ENCODE measurements around the gene UBE2D2. TPM values are rescaled to one million over a fixed set of nuclear protein-coding genes. Genes with fewer than 3 reads are reported as not detected.
"Not testable (repeated sequence)": the region's sequence is repeated elsewhere in the genome, so short reads cannot be mapped to it uniquely, and the experiment has no call there.

UBE2D2 gene
- total RNA-seq, 1 experiment from 2014 or later = 222 TPM

DNA sequence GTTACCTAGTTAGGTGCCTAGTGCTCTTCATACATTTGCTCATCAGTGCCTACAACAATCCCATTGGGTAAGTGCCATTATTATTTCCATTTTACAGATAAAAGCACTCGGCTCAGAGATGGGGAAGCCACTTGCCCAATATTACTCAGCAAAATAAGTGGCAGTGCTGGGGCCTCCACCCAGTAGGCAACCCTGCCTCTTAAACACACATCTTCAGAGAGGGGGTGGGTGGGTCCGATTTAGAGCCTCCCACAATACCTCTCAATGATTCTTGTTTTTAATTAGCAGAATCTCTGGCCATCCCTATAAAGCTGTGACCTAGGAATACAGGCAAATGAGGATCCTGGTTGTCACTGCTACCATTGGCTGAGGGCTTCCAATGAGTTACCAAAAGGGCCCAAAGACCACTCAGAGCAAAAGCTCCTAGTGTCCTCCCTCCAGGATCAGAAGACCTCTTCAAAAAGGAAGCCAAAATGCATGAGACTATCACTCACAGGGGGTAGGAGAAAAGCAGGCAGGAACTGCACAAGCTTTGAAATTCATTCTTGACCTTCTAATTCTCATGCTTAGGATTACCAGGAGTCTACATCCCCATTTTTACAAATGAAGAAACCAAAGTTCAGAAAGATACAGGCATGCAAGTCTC is 36.1 kb upstream of the UBE2D2 start:
- no peak for DNase-seq (ENCODE audit: low read depth, low spot score)
- ChIA-PET POLR2A (no interaction called here), CTCF (no interaction called here)
- intact Hi-C loops (cut with micrococcal nuclease; ENCODE audit: unreplicated experiment) = no loop called here
- in situ Hi-C loops (cut with HindIII; ENCODE audit: low pct_unique_long_range_greater_than_20kb, low sequenced_read_pairs) = loop anchor here (25.0 kb wide), 1 partner anchor 113 kb away; the partner anchor contains the start of gene SPATA24
- no peak overlapping the region for H3K4me3 ChIP-seq (ENCODE audit: low read depth in 2 of 2, low read length in 2 of 2)
- TF ChIP-seq, protein P1, sequence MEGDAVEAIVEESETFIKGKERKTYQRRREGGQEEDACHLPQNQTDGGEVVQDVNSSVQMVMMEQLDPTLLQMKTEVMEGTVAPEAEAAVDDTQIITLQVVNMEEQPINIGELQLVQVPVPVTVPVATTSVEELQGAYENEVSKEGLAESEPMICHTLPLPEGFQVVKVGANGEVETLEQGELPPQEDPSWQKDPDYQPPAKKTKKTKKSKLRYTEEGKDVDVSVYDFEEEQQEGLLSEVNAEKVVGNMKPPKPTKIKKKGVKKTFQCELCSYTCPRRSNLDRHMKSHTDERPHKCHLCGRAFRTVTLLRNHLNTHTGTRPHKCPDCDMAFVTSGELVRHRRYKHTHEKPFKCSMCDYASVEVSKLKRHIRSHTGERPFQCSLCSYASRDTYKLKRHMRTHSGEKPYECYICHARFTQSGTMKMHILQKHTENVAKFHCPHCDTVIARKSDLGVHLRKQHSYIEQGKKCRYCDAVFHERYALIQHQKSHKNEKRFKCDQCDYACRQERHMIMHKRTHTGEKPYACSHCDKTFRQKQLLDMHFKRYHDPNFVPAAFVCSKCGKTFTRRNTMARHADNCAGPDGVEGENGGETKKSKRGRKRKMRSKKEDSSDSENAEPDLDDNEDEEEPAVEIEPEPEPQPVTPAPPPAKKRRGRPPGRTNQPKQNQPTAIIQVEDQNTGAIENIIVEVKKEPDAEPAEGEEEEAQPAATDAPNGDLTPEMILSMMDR (IDR thresholded peaks at IDR 0.05) = no peak
- TF ChIP-seq SIN3A (IDR thresholded peaks at IDR 0.05; ENCODE audit: borderline replicate concordance, insufficient read depth, low read depth, low read length) (no peak), TCF7L2 (IDR thresholded peaks at IDR 0.05; ENCODE audit: low read depth, low read length) (no peak), POLR2AphosphoS5 (IDR thresholded peaks at IDR 0.05; ENCODE audit: low read depth, low read length) (no peak)
- TF ChIP-seq, protein P2, sequence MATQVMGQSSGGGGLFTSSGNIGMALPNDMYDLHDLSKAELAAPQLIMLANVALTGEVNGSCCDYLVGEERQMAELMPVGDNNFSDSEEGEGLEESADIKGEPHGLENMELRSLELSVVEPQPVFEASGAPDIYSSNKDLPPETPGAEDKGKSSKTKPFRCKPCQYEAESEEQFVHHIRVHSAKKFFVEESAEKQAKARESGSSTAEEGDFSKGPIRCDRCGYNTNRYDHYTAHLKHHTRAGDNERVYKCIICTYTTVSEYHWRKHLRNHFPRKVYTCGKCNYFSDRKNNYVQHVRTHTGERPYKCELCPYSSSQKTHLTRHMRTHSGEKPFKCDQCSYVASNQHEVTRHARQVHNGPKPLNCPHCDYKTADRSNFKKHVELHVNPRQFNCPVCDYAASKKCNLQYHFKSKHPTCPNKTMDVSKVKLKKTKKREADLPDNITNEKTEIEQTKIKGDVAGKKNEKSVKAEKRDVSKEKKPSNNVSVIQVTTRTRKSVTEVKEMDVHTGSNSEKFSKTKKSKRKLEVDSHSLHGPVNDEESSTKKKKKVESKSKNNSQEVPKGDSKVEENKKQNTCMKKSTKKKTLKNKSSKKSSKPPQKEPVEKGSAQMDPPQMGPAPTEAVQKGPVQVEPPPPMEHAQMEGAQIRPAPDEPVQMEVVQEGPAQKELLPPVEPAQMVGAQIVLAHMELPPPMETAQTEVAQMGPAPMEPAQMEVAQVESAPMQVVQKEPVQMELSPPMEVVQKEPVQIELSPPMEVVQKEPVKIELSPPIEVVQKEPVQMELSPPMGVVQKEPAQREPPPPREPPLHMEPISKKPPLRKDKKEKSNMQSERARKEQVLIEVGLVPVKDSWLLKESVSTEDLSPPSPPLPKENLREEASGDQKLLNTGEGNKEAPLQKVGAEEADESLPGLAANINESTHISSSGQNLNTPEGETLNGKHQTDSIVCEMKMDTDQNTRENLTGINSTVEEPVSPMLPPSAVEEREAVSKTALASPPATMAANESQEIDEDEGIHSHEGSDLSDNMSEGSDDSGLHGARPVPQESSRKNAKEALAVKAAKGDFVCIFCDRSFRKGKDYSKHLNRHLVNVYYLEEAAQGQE (IDR thresholded peaks at IDR 0.05; ENCODE audit: insufficient read depth in 1 of 2, low read depth in 2 of 2, low read length in 1 of 2) = no peak
- BruUV-seq (replicated peaks) = no TSS peak
- no peaks in the 10 kb centered on the region for H3K27me3 ChIP-seq (ENCODE audit: control insufficient read depth, insufficient read depth, low read length)
- no peaks in the 10 kb centered on the region for H3K36me3 ChIP-seq (ENCODE audit: control insufficient read depth, insufficient read depth, low read length)
- H3K9me3 ChIP-seq (ENCODE audit: control insufficient read depth, insufficient read depth, low read depth, low read length) = no peaks in the 10 kb centered on the region
- no peaks in the 10 kb centered on the region for H3K4me1 ChIP-seq (ENCODE audit: control insufficient read depth, insufficient read depth, low read length)
- no peak overlapping the region for H3K27ac ChIP-seq (ENCODE audit: low read length)
- ATAC-seq = no peak; the same call in 1 of the 2 replicates

DNA sequence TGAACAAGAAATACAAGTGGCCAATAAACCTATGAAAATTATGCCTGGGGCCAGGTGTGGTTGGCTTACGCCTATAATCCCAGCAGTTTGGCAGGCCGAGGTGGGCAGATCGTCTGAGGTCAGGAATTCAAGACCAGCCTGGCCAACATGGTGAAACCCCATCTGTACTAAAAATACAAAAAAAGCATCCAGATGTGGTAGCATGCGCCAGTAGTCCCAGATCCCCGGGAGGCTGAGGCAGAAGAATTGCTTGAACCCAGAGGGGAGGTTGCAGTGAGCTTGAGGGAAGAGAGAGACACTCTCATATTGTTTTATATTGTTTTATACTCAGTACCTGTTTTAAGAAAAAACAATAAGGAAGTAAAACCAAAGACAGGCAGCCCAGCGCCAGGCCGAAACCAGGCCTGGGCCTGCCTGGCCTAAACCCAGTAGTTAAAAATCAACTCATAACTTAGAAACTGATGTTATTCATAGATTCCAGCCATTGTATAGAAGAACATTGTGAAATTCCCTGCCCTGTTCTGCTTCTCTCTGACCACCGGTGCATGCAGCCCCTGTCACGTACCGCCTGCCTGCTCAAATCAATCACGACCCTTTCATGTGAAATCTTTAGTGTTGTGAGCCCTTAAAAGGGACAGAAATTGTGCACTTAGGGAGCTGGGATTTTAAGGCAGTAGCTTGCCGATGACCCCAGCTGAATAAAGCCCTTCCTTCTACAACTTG is 35.4 kb upstream of the UBE2D2 start:
- H3K4me3 ChIP-seq (ENCODE audit: low read depth in 2 of 2, low read length in 2 of 2); H3K27me3 ChIP-seq (ENCODE audit: control insufficient read depth, insufficient read depth, low read length); in situ Hi-C loops (cut with HindIII; ENCODE audit: low pct_unique_long_range_greater_than_20kb, low sequenced_read_pairs); H3K36me3 ChIP-seq (ENCODE audit: control insufficient read depth, insufficient read depth, low read length); DNase-seq (ENCODE audit: low read depth, low spot score); H3K27ac ChIP-seq (ENCODE audit: low read length); POLR2A ChIA-PET; intact Hi-C loops (cut with micrococcal nuclease; ENCODE audit: unreplicated experiment); H3K9me3 ChIP-seq (ENCODE audit: control insufficient read depth, insufficient read depth, low read depth, low read length); BruUV-seq (replicated peaks); CTCF ChIA-PET; ATAC-seq; H3K4me1 ChIP-seq (ENCODE audit: control insufficient read depth, insufficient read depth, low read length): not testable (repeated sequence)

DNA sequence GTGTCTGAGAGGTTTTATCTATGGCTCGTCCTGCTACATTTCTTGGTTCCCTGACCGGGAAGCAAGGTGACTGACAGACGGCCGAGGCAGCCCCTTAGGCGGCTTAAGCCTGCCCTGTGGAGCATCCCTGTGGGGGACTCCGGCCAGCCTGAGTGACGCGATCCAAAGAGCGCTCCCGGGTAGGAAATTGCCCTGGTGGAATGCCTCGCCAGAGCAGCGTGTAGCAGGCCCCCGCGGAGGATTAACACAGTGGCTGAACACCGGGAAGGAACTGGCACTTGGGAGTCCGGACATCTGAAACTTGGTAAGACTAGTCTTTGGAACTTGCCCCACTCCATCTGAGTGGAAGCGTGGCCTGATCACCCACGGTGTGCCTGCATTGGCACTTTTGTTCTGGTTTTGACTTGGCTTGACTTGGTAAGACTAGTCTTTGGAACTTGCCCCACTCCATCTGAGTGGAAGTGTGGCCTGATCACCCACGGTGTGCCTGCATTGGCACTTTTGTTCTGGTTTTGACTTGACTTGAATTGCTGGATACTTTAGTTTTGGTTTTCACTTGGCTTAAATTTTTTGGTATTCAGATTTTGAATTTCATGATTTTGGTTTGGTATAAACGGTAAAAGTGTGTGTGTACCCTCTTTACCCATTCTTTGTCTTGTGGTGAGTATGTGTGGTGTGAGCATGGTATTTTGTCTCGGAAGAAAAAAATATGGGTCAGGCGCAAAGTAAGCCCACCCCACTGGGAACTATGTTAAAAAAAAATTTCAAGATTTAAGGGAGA is 34.6 kb upstream of the UBE2D2 start:
- H3K36me3 ChIP-seq (ENCODE audit: control insufficient read depth, insufficient read depth, low read length); in situ Hi-C loops (cut with HindIII; ENCODE audit: low pct_unique_long_range_greater_than_20kb, low sequenced_read_pairs); CTCF ChIA-PET; H3K9me3 ChIP-seq (ENCODE audit: control insufficient read depth, insufficient read depth, low read depth, low read length); H3K4me1 ChIP-seq (ENCODE audit: control insufficient read depth, insufficient read depth, low read length); ATAC-seq; intact Hi-C loops (cut with micrococcal nuclease; ENCODE audit: unreplicated experiment); H3K4me3 ChIP-seq (ENCODE audit: low read depth in 2 of 2, low read length in 2 of 2); H3K27ac ChIP-seq (ENCODE audit: low read length); BruUV-seq (replicated peaks); POLR2A ChIA-PET; H3K27me3 ChIP-seq (ENCODE audit: control insufficient read depth, insufficient read depth, low read length); DNase-seq (ENCODE audit: low read depth, low spot score): not testable (repeated sequence)

DNA sequence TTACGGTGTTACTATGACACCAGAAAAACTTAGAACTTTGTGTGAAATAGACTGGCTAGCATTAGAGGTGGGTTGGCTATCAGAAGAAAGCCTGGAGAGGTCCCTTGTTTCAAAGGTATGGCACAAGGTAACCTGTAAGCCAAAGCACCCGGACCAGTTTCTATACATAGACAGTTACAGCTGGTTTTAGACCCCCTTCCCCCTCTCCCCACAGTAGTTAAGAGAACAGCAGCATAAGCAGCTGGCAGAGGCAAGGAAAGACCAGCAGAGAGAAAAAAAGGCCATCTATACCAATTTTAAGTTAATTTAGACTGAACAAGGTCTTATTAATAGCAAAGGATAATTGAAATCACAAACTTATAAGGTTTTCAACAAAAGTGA is 34.1 kb upstream of the UBE2D2 start:
- BruUV-seq (replicated peaks); CTCF ChIA-PET; H3K4me3 ChIP-seq (ENCODE audit: low read depth in 2 of 2, low read length in 2 of 2); H3K27me3 ChIP-seq (ENCODE audit: control insufficient read depth, insufficient read depth, low read length); POLR2A ChIA-PET; H3K27ac ChIP-seq (ENCODE audit: low read length); ATAC-seq; DNase-seq (ENCODE audit: low read depth, low spot score); intact Hi-C loops (cut with micrococcal nuclease; ENCODE audit: unreplicated experiment); in situ Hi-C loops (cut with HindIII; ENCODE audit: low pct_unique_long_range_greater_than_20kb, low sequenced_read_pairs); H3K9me3 ChIP-seq (ENCODE audit: control insufficient read depth, insufficient read depth, low read depth, low read length); H3K4me1 ChIP-seq (ENCODE audit: control insufficient read depth, insufficient read depth, low read length); H3K36me3 ChIP-seq (ENCODE audit: control insufficient read depth, insufficient read depth, low read length): not testable (repeated sequence)
